Measurements from ENCODE around the gene TRIM34.
"Not testable (repeated sequence)": the region's sequence is repeated elsewhere in the genome, so short reads cannot be mapped to it uniquely, and the experiment has no call there.

TRIM34 gene

GRCh38 chr11:5624489-5625279 is at the start of gene TRIM34:
Gene TRIM34 (plus strand): TSS chr11:5625001. CDS start chr11:5632332, 7,331 bp downstream.
- no peak for DNase-seq

- no peak for DNase-seq
Observed at GRCh38 chr11:5575152-5575551, 49.6 kb upstream of the TRIM34 start.

GRCh38 chr11:5577101-5577500 is 47.7 kb upstream of the TRIM34 start:
- DNase-seq, result no peak

GRCh38 chr11:5580577-5580976 is 44.2 kb upstream of the TRIM34 start, which contains the start of gene OR52B6:
Gene OR52B6 (plus strand): TSS chr11:5580877. CDS start chr11:5580877, 0 bp downstream.
- DNase-seq, result no peak

GRCh38 chr11:5581014-5581413 is 43.8 kb upstream of the TRIM34 start:
- no peak for DNase-seq

- not testable (repeated sequence) for DNase-seq
Observed at GRCh38 chr11:5584458-5584857, 40.3 kb upstream of the TRIM34 start.

GRCh38 chr11:5589906-5590305 is 34.9 kb upstream of the TRIM34 start:
- not testable (repeated sequence) for DNase-seq

GRCh38 chr11:5591613-5592012 is 33.2 kb upstream of the TRIM34 start:
- DNase-seq, result no peak

- DNase-seq, result no peak
Observed at GRCh38 chr11:5592615-5593014, 32.2 kb upstream of the TRIM34 start.

- no peak for DNase-seq
Observed at GRCh38 chr11:5593146-5593545, 31.7 kb upstream of the TRIM34 start.

GRCh38 chr11:5596607-5597201 is 28.1 kb upstream of the TRIM34 start, which contains the start of gene TRIM6:
Gene TRIM6 (plus strand): TSS chr11:5596637. CDS start chr11:5596898, 261 bp downstream.
- no peak for DNase-seq

- DNase-seq, result no peak
Observed at GRCh38 chr11:5597953-5598352, 26.8 kb upstream of the TRIM34 start.

GRCh38 chr11:5600374-5600851 is 24.4 kb upstream of the TRIM34 start:
- DNase-seq, result peak; percentile 63

- DNase-seq, result not testable (repeated sequence)
Observed at GRCh38 chr11:5602791-5603190, 22.0 kb upstream of the TRIM34 start.

GRCh38 chr11:5603326-5603725 is 21.5 kb upstream of the TRIM34 start:
- DNase-seq, result no peak

GRCh38 chr11:5604896-5605295 is 19.9 kb upstream of the TRIM34 start:
- no peak for DNase-seq

GRCh38 chr11:5605849-5606248 is 19.0 kb upstream of the TRIM34 start:
- no peak for DNase-seq

- no peak for DNase-seq
Observed at GRCh38 chr11:5608808-5609207, 16.0 kb upstream of the TRIM34 start.

- no peak for DNase-seq
Observed at GRCh38 chr11:5610446-5610845, 14.4 kb upstream of the TRIM34 start.

- no peak for DNase-seq
Observed at GRCh38 chr11:5611627-5612026, 13.2 kb upstream of the TRIM34 start.

GRCh38 chr11:5618807-5619206 is 6.0 kb upstream of the TRIM34 start:
- no peak for DNase-seq

- DNase-seq, result no peak
Observed at GRCh38 chr11:5620651-5621521, 3.9 kb upstream of the TRIM34 start.

- DNase-seq, result no peak
Observed at GRCh38 chr11:5621580-5621979, 3.2 kb upstream of the TRIM34 start.
